Measurements from ENCODE around the gene ZNF90. TPM values are rescaled to one million over a fixed set of nuclear protein-coding genes. Genes with fewer than 3 reads are reported as not detected.
"Not testable (repeated sequence)": the region's sequence is repeated elsewhere in the genome, so short reads cannot be mapped to it uniquely, and the experiment has no call there.

The ZNF90 gene
- 2.0 TPM for total RNA-seq

DNA sequence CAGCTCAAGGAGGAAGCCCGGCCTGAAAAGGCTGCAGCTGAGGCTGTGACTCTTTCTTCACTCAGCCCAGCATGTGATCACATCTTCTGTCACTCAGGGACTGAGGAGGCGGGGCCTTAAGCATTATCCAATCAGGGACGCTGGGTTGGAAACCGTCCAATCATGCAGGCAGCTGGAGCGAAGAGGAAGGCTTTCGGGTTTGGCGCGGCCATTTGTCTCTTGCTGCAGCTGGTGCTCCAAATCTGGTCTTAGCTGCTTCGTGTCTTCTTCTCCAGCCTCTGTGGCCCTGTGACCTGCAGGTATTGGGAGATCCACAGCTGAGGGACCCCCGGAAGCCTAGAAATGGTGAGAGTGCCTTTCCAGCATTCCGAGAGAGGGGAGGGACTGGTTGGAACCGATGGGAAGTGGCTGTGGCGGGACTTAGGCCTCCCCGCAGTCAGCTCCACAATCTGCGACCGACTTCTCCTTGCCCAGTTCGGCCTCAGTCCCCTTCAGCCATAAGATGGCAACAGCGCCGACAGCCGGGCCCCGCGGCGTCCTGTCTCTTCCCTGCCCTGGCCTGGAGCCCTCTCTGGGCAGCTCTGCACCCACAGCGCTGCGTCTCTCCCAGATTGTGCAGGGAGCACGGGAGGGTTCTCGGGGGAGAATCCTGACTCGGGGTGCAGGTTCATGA lies at the start of gene ZNF90:
TSS of gene ZNF90 (plus strand) at position 210 of the 673 bp plus-strand sequence. CDS start at position 343, 133 bp downstream.
- FAIRE-seq = no peak

DNA sequence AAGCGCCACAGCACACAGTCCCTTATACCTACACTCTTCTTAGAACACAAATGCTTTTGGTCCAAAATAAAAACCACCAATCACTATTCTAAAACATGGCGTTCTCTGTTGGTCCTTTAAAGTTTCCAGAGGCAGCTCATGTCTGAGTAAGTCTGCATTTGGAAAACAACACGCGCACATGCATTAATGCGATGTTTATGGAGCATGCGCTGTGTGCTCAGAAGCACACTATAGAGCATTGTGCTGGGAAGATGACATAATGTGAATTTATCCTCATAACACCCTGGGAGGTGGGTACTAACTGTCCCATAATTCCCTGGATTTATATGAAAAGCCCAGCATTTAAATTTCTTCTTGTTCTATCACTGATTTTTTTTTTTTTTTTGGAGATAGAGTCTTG lies 49.2 kb upstream of the ZNF90 start:
- no peak for DNase-seq (ENCODE audit: low spot score in 2 of 2)
- FAIRE-seq = no peak

More for the DNA sequence above, at the start of gene ZNF90:
- peak; percentile 68 to 77 for DNase-seq (ENCODE audit: low spot score in 2 of 2)

GRCh38 chr19:20035935-20036334 lies 41.9 kb upstream of the ZNF90 start:
- no peak for FAIRE-seq
- DNase-seq (ENCODE audit: low spot score in 2 of 2) = no peak

- DNase-seq (ENCODE audit: low spot score in 2 of 2) (peak in 1 of 2 donors; percentile 16), FAIRE-seq (no peak)
Measured at GRCh38 chr19:20038358-20039202, 39.2 kb upstream of the ZNF90 start.

- FAIRE-seq (peak; percentile 15), DNase-seq (ENCODE audit: low spot score in 2 of 2) (peak; percentile 87 to 94)
Measured at GRCh38 chr19:20039203-20039723, 38.5 kb upstream of the ZNF90 start, which contains the start of gene ZNF682. Gene ZNF682, minus strand, starts transcription at chr19:20039505. Its CDS starts 160 bp downstream, at chr19:20039345.

GRCh38 chr19:20044663-20045062 lies 33.1 kb upstream of the ZNF90 start:
- FAIRE-seq (no peak), DNase-seq (ENCODE audit: low spot score in 2 of 2) (no peak)

DNA sequence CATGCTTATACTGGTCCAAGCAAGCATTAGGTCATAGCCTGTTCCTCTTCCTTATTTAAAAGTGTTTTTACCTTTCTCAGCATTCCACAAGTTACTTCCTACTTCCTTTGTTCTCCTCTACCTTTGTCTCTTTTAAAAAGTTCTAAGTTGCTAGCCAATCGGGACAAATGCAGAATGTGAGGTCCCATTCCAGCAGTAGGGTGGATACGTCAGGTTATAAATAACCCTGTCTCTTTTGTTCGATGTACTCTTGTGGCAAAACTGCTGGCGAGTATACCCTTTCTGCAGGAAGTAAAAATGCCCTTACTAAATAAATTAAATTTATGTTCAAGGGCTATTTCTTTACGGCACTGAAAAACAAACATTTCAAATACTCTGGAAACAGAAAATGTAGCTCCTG lies 32.1 kb upstream of the ZNF90 start:
- not testable (repeated sequence) for DNase-seq (ENCODE audit: low spot score in 2 of 2); FAIRE-seq

DNA sequence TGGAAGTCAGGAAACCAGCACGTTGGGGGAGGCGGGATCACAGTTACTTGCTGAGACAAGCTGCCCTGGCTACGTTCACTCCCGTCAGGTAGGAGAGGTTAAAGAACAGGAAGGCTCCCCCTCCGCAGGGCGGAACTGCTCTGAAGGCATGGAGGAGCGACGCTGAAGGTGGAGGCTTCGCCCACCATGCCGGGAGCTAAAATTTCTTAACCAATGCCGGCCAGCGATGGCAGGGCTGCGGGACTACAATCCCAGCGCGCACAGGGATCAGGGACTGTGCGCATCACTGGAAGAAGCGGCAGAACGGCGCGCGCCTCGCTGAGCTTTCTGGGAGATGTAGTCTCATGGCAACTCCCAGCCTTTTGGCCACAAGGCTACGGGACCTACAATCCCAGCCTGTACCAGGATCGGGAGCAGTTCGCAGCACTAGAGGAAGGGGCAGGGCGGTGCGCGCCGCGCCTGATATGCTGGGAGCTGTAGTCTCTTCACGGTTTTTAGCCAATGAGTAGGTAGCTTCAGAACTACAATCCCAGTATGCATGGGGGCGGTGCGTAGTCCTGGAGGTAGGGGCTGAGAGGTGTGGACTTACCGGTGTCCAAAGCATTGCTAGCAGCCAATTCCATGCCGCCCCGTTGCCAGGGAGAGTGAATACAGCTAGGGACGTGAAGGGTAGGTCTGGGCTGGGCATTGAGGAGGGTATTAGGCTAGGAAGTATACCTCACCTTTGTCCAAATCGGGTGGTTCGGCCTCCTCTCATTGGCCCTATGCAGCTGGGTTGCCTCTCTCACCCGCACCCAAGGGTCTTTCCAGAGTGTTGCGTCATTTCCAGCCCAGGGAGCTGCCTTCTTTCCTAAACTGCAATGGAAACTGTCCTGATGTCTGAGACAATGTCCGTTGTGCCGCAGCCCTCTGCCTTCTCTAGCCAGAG lies 25.7 kb upstream of the ZNF90 start:
- FAIRE-seq = peak; percentile 74
- peak; percentile 77 to 84 for DNase-seq (ENCODE audit: low spot score in 2 of 2)

DNA sequence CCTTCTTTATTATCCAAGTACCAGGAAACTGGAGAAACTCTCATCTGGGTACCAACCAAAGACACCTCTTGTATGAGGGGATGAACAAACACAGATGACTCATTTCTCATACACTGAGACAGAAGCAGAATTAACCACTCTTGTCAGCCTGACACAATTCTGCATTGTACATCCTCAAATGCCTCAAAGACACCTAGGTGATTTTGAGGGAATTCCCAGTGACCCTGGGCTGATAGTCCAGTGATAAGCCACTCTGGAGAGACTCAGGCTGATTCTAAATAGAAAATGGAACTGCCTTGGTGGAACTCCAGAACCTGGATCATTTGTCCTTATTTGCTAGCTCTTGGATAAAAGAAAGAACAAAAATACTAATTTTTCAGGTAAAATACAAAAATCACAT lies 19.1 kb upstream of the ZNF90 start:
- DNase-seq (ENCODE audit: low spot score in 2 of 2); FAIRE-seq: not testable (repeated sequence)

DNA sequence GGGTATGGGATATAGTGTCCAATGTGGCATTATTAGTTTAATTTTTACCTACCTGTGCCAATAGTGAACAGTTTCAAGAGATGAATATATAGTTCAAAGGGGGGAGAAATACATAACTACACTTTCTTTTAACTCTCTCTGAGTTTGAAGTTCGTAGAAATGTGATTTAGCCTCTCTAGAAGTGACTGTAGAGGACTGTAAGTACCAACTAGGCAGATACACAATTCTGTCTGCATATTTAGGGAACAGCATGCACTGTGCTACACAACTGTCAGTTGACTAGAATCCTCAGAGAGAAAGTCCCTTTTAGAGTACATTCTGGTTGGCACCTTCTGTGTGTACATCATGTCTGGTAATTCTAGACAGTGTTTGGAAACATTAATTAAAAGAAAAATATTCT lies 17.5 kb upstream of the ZNF90 start:
- no peak for FAIRE-seq
- DNase-seq (ENCODE audit: low spot score in 2 of 2) = no peak

DNA sequence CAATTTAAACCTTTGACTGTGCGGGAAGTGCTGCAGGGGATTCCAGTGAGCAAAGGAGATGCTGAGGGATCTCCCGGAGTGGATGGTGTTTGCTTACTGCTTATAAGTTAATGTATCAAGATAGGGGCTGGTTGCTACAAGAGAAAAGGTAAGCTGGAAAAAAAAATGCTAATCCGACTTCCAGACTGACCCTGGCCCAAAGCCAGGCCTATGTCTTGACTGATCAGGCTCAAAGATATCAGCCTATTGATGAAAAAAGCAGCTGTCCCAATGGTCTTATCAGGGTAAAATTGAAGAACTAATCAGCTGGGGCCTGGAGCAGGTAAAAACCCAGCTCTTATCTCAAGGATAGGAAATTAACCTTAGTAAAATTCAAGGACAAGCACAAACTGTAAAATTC lies 10.9 kb upstream of the ZNF90 start:
- DNase-seq (ENCODE audit: low spot score in 2 of 2) (no peak), FAIRE-seq (no peak)

DNA sequence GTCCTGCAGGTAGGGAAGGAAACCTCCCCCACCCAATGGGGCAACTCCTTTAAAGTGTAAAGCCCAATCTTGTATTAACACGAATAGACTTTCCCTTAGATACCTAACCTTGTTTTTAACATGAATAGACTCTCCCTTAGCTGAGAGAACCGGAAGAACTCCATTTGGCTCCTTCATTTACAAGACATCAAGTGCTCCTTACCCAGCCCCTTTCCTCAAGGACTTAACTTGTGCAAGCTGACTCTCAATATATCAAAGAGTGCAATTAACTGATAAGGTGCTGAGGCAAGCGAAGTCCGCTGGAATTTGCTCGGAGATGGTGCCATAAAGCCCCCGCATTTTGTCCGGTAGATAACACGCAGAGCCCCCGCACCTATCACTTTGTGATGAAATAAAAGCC lies 9.9 kb upstream of the ZNF90 start:
- FAIRE-seq (no peak), DNase-seq (ENCODE audit: low spot score in 2 of 2) (no peak)

DNA sequence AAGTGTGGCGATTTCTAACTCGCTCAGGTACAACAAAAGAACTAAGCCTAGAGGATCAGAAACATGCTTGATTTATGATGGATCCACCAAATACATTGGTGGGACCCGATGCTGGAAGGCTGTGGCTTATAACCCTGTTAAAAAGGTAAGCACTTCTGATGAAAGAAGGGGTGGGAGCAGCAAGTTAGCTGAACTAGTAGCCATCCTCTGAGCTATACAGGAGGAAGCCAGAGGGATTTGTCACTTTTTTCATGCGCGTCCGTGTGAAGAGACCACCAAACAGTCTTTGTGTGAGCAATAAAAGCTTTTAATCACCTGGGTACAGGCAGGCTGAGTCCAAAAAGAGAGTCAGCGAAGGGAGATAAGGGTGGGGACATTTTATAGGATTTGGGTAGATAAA lies 9.2 kb upstream of the ZNF90 start:
- not testable (repeated sequence) for DNase-seq (ENCODE audit: low spot score in 2 of 2); FAIRE-seq

- no peak for DNase-seq (ENCODE audit: low spot score in 2 of 2)
- FAIRE-seq = no peak
Measured at GRCh38 chr19:20070691-20071090, 7.1 kb upstream of the ZNF90 start.

DNA sequence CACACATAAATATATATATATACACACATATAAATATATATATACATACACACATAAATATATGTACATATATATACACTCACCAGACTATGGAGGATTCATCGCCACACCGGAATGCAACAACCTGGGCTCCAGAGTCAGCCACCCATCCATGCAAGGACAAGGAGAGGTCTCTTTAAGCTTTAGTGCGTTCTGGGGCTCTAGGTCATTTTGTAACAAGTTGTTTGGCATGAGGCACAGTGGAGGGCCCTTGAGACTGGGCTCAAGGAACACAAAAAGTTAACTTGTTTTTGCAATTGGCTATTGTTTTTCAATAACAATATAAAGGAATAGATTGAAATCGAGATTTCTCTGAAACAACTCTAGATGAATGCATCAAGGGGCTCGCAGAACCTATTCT lies 4.9 kb upstream of the ZNF90 start:
- DNase-seq (ENCODE audit: low spot score in 2 of 2) (no peak), FAIRE-seq (no peak)

GRCh38 chr19:20078581-20079031 lies 806 bp downstream of the ZNF90 start:
- FAIRE-seq = no peak
- no peak for DNase-seq (ENCODE audit: low spot score in 2 of 2)

- FAIRE-seq (no peak), DNase-seq (ENCODE audit: low spot score in 2 of 2) (no peak)
Measured at GRCh38 chr19:20079476-20079875, 1.7 kb downstream of the ZNF90 start.

- FAIRE-seq = no peak
- DNase-seq (ENCODE audit: low spot score in 2 of 2) = no peak
Measured at GRCh38 chr19:20080656-20081055, 2.9 kb downstream of the ZNF90 start.

DNA sequence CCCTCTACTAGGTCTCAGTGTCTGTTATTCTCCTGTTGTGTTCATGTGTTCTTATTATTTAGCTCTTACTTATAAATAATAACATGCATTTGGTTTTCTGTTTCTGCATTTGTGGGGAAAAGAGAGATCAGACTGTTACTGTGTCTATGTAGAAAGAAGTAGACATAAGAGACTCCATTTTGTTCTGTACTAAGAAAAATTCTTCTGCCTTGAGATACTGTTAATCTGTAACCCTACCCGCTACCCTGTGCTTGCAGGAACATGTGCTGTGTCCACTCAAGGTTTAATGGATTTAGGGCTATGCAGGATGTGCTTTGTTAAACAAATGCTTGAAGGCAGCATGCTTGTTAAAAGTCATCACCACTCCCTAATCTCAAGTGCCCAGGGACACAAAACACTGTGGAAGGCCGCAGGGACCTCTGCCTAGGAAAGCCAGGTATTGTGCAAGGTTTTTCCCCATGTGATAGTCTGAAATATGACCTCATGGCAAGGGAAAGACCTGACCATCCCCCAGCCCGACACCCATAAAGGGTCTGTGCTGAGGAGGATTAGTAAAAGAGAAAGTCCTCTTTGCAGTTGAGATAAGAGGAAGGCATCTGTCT lies 4.5 kb downstream of the ZNF90 start:
- FAIRE-seq; DNase-seq (ENCODE audit: low spot score in 2 of 2): not testable (repeated sequence)

DNA sequence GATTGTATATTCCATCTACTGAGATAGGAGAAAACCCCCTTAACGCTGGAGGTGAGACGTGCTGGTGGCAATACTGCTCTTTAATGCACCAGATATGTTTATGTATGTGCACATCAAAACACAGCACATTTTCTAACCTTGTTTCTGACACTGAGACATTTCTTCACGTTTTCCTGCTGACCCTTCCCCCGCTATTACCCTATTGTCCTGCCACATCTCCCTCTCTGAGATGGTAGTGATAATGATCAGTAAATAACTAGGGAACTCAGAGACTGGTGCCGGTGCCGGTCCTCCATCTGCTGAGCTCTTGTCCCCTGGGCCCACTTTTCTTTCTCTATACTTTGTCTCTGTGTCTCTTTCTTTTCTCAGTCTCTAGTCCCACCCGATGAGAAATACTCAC lies 5.1 kb downstream of the ZNF90 start:
- not testable (repeated sequence) for FAIRE-seq; DNase-seq (ENCODE audit: low spot score in 2 of 2)
